OCI-M2 (cell line): ENCODE measurements around the gene CPEB3.
"Not testable (repeated sequence)": the region's sequence is repeated elsewhere in the genome, so short reads cannot be mapped to it uniquely, and the experiment has no call there.

ENCODE experiments used
- DNase-seq: peaks from one replicate; lab custom pipeline; 2025; ENCODE audit not compliant: unreplicated experiment; lab: John Stamatoyannopoulos, UW

Gene CPEB3

GRCh38 chr10:92290837-92291615 is at the start of gene CPEB3, which contains the start of gene MARCHF5:
TSS of gene CPEB3 (minus strand) at chr10:92291078. CDS start at chr10:92240350, 50,728 bp downstream.
TSS of gene MARCHF5 (plus strand) at chr10:92291167. CDS start at chr10:92291495, 328 bp downstream.
- peak; percentile 58 for DNase-seq

- DNase-seq = not testable (repeated sequence)
Observed at GRCh38 chr10:92329927-92330326, 39.0 kb upstream of the CPEB3 start.

GRCh38 chr10:92328993-92329392 is 38.1 kb upstream of the CPEB3 start:
- DNase-seq = no peak

- DNase-seq = no peak
Observed at GRCh38 chr10:92327445-92328433, 36.9 kb upstream of the CPEB3 start.

- DNase-seq = no peak
Observed at GRCh38 chr10:92323079-92323478, 32.2 kb upstream of the CPEB3 start.

- no peak for DNase-seq
Observed at GRCh38 chr10:92316610-92317009, 25.7 kb upstream of the CPEB3 start.

- DNase-seq = no peak
Observed at GRCh38 chr10:92313750-92314149, 22.9 kb upstream of the CPEB3 start.

- DNase-seq = no peak
Observed at GRCh38 chr10:92309272-92309671, 18.4 kb upstream of the CPEB3 start.

GRCh38 chr10:92305133-92306072 is 14.5 kb upstream of the CPEB3 start:
- DNase-seq = no peak

- DNase-seq = no peak
Observed at GRCh38 chr10:92304061-92304460, 13.2 kb upstream of the CPEB3 start.

- no peak for DNase-seq
Observed at GRCh38 chr10:92303096-92303495, 12.2 kb upstream of the CPEB3 start.

GRCh38 chr10:92298487-92298886 is 7.6 kb upstream of the CPEB3 start:
- DNase-seq = no peak

- DNase-seq = no peak
Observed at GRCh38 chr10:92291921-92292845, 1.3 kb upstream of the CPEB3 start.

GRCh38 chr10:92291616-92291865 is 663 bp upstream of the CPEB3 start:
- DNase-seq = no peak

GRCh38 chr10:92290076-92290836 is 622 bp downstream of the CPEB3 start:
- no peak for DNase-seq

GRCh38 chr10:92284112-92284704 is 6.7 kb downstream of the CPEB3 start:
- DNase-seq = no peak

GRCh38 chr10:92278996-92279696 is 11.7 kb downstream of the CPEB3 start:
- DNase-seq = no peak

- no peak for DNase-seq
Observed at GRCh38 chr10:92274071-92274470, 16.8 kb downstream of the CPEB3 start.
